Stomach (tissue), 9 donors: ENCODE data around the gene HMX1. TPM values are rescaled to one million over a fixed set of nuclear protein-coding genes. Genes with fewer than 3 reads are reported as not detected.

Experiments used
- DNase-seq, 2 donors: peaks; one replicate each; pipeline versions ENCODE4 v3.0.0 to v3.0.0-alpha.2; 2013 to 2019
- H3K27ac ChIP-seq, 5 donors: fragments of 200-600 bp in 4 of 5; sonication (generic) in 4 of 5; one replicate each; pipeline ENCODE4 v1.5.1; 2013 to 2019; ENCODE audit warnings: mild to moderate bottlenecking in 1 of 5, moderate library complexity in 1 of 5
- H3K27me3 ChIP-seq, 3 donors: fragments of 200-600 bp; sonication (generic); one replicate each; pipeline ENCODE4 v1.5.1; 2017 to 2019; ENCODE audit warnings: mixed run types in 1 of 3
- H3K36me3 ChIP-seq, 4 donors: fragments of 200-600 bp; sonication (generic); 1 replicate in 3 of 4; 2 replicates in 1 of 4; pipeline ENCODE4 v1.5.1; 2016 to 2019
- H3K4me1 ChIP-seq, 4 donors: fragments of 200-600 bp; sonication (generic); one replicate each; pipeline ENCODE4 v1.5.1; 2016 to 2019
- H3K4me3 ChIP-seq, 4 donors: fragments of 200-600 bp; sonication (generic) in 3 of 4; one replicate each; pipeline ENCODE4 v1.5.1; 2016 to 2019; ENCODE audit warnings: mild to moderate bottlenecking in 1 of 4
- H3K9me3 ChIP-seq, 4 donors: fragments of 200-600 bp; sonication (generic); one replicate each; pipeline ENCODE4 v1.5.1; 2016 to 2019
- CTCF ChIP-seq, 7 experiments: fragments of 450-650 bp in 4 of 7; fragments of 200-600 bp in 3 of 7; sonication (generic) in 3 of 7; IDR thresholded peaks; one replicate each; pipeline ENCODE4 v1.5.1; 2016 to 2019; ENCODE audit warnings: antibody characterized with exemption in 7 of 7, control low read depth in 2 of 7, mild to moderate bottlenecking in 1 of 7
- EP300 ChIP-seq: sonication (generic); formaldehyde crosslinking; IDR thresholded peaks from one replicate; pipeline ENCODE4 v1.6.1; 2017; ENCODE audit warnings: antibody characterized with exemption
- POLR2A ChIP-seq, 4 donors: fragments of 450-650 bp; IDR thresholded peaks; one replicate each; pipeline ENCODE4 v1.6.1; 2016; ENCODE audit warnings: antibody characterized with exemption in 4 of 4, control low read depth in 2 of 4, mild to moderate bottlenecking in 1 of 4, moderate library complexity in 1 of 4
- POLR2AphosphoS5 ChIP-seq, 3 donors: sonication (generic); formaldehyde crosslinking; IDR thresholded peaks; one replicate each; pipeline ENCODE4 v1.6.1; 2016; ENCODE audit warnings: antibody characterized with exemption in 3 of 3
- WGBS, 5 donors: extraction: QIAGEN DNeasy Blood & Tissue Kit in 3 of 5; methylation state at CpG; one replicate each; pipeline versions ENCODE4 v1.1.5 to v1.1.7; 2013 to 2018; 5-methylcytosine and 5-hydroxymethylcytosine counted together
- intact Hi-C: fragments of 100-400 bp; cut with DNase I; formaldehyde crosslinking; loops from one replicate; pipeline ENCODE4 v1.15.1; 2023; ENCODE audit warnings: low total_unique reads
- polyA plus RNA-seq, 3 donors: library from polyadenylated mRNA; stranded (reverse); fragments of 200-250 nt; gene quantifications; one replicate each; pipeline ENCODE4 v1.2.3, GENCODE V29; 2013
- total RNA-seq, 5 donors: library from RNA; depleted of rRNA; stranded (reverse); fragments of >200 nt; gene quantifications; one replicate each; pipeline versions ENCODE4 v1.1.0 to v1.2.3, GENCODE V29; 2014 to 2016
- donor health status: healthy with polysubstance abuse.
- donor health status: Bipolar disorder and iron deficiency.
- donor health status: healthy.

Gene HMX1
- total and polyA plus RNA-seq, 8 donors = 0.37 TPM; not detected in 7

GRCh38 chr4:8897251-8898167, 25.9 kb upstream of the HMX1 start:
- DNase-seq = no peak
- WGBS, 5 donors = 36 to 50% (median 41%) methylated on average over 15 of the region's 15 CpGs
- H3K9me3 ChIP-seq = peaks cover 12 to 37% (median 32%) of the 10 kb centered on the region in 4 donors
- H3K27me3 ChIP-seq = peaks cover 18 to 80% (median 28%) of the 10 kb centered on the region in 3 donors
- no peak for TF ChIP-seq EP300
- TF ChIP-seq CTCF (IDR thresholded peaks at IDR 0.05) = no peak
- no peak for TF ChIP-seq POLR2A (IDR thresholded peaks at IDR 0.05)
- TF ChIP-seq POLR2AphosphoS5 (IDR thresholded peaks at IDR 0.05) = no peak
- H3K4me3 ChIP-seq = no peak overlapping the region
- H3K27ac ChIP-seq = no peak overlapping the region
- H3K36me3 ChIP-seq = no peaks in the 10 kb centered on the region
- intact Hi-C loops = no loop called here
- peaks cover 0 to 20% (median 10%) of the 10 kb centered on the region in 4 donors for H3K4me1 ChIP-seq

DNA sequence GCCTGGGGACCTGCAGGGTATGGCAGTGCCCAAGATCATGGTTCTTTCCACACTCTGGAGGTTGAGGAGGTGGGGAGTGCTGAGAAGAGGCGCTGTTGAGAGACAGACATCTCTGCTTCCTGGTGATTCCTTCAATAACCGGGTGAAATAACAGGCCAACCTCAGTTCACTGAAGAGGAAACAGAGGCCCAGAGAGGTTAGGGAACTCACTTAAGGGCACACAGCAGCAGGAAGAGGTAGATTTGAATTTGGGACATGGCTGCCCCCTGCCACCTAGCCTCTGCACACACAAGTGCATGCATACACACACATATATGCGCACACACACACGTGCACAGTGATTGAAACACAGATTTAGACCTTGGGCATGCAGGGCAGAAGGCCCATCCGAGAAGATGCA, 24.9 kb upstream of the HMX1 start:
- 40 to 53% (median 45%) methylated on average over 5 of the region's 5 CpGs for WGBS, 5 donors
- H3K36me3 ChIP-seq = no peaks in the 10 kb centered on the region
- intact Hi-C loops = no loop called here
- peaks cover 21 to 90% (median 38%) of the 10 kb centered on the region in 3 donors for H3K27me3 ChIP-seq
- peaks cover 0 to 30% (median 15%) of the 10 kb centered on the region in 4 donors for H3K4me1 ChIP-seq
- no peak overlapping the region for H3K4me3 ChIP-seq
- H3K9me3 ChIP-seq = peaks cover 9 to 27% (median 22%) of the 10 kb centered on the region in 4 donors
- no peak for DNase-seq
- TF ChIP-seq POLR2AphosphoS5 (IDR thresholded peaks at IDR 0.05) = no peak
- no peak for TF ChIP-seq EP300
- TF ChIP-seq CTCF (IDR thresholded peaks at IDR 0.05) = no peak
- TF ChIP-seq POLR2A (IDR thresholded peaks at IDR 0.05) = no peak
- no peak overlapping the region for H3K27ac ChIP-seq

GRCh38 chr4:8896071-8896470, 24.4 kb upstream of the HMX1 start:
- 76 to 90% (median 80%) methylated on average over 6 to 10 of the region's 10 CpGs for WGBS, 5 donors
- TF ChIP-seq POLR2A (IDR thresholded peaks at IDR 0.05) (no peak), POLR2AphosphoS5 (IDR thresholded peaks at IDR 0.05) (no peak), CTCF (IDR thresholded peaks at IDR 0.05) (no peak), EP300 (no peak)
- H3K27me3 ChIP-seq = peaks cover 21 to 94% (median 43%) of the 10 kb centered on the region in 3 donors
- intact Hi-C loops = no loop called here
- H3K4me1 ChIP-seq = peaks cover 0 to 31% (median 15%) of the 10 kb centered on the region in 4 donors
- H3K9me3 ChIP-seq = peaks cover 5 to 23% (median 17%) of the 10 kb centered on the region in 4 donors
- no peak overlapping the region for H3K27ac ChIP-seq
- H3K4me3 ChIP-seq = no peak overlapping the region
- DNase-seq = no peak
- no peaks in the 10 kb centered on the region for H3K36me3 ChIP-seq

DNA sequence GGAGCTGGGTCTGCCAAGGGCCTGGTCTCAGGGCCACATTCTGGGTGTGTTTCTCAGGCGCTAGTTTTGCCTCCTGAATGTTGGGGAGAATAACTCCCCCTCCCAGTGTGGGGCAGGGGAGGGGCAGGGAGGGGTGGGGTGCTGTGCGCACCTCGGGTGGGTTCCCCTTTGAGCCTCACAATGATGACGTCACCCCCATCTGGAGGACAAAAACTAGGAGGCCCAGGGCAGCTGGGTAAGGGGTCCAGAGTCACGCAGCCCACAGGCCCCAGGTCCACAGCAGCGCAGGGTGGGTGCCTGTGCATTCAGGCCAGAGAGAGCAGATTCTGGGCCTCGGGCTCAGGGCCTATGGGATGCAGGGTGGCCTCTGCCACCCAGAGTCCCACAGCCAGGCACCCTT, 23.7 kb upstream of the HMX1 start:
- Histone ChIP-seq H3K27ac (no peak overlapping the region), H3K4me3 (no peak overlapping the region), H3K9me3 (peaks cover 0 to 15% (median 10%) of the 10 kb centered on the region in 4 donors), H3K27me3 (peaks cover 21 to 97% (median 48%) of the 10 kb centered on the region in 3 donors), H3K4me1 (peaks cover 0 to 31% (median 15%) of the 10 kb centered on the region in 4 donors), H3K36me3 (no peaks in the 10 kb centered on the region)
- TF ChIP-seq POLR2AphosphoS5 (IDR thresholded peaks at IDR 0.05) = no peak
- no peak for TF ChIP-seq EP300
- no peak for TF ChIP-seq CTCF (IDR thresholded peaks at IDR 0.05)
- no peak for TF ChIP-seq POLR2A (IDR thresholded peaks at IDR 0.05)
- 54 to 75% (median 64%) methylated on average over 4 to 7 of the region's 7 CpGs for WGBS, 5 donors
- intact Hi-C loops = no loop called here
- DNase-seq = no peak
